Activated CD4-positive, alpha-beta T cell treated with anti-CD3 and anti-CD28 coated beads for 4 hours (primary cell): ENCODE results near the gene ATRNL1.
"Not testable (repeated sequence)": the region's sequence is repeated elsewhere in the genome, so short reads cannot be mapped to it uniquely, and the experiment has no call there.

Experiments used
- DNase-seq, 2 donors: peaks; one replicate each; pipeline ENCODE4 v3.0.0-alpha.2; 2020

The ATRNL1 gene

GRCh38 chr10:115771755-115772154 is 678.6 kb downstream of the ATRNL1 start:
- no peak for DNase-seq

- DNase-seq = no peak
These were observed 679.4 kb downstream of the ATRNL1 start for GRCh38 chr10:115772606-115773005.

- DNase-seq = no peak
These were observed 680.7 kb downstream of the ATRNL1 start for GRCh38 chr10:115773832-115774231.

- DNase-seq = no peak
These were observed 681.6 kb downstream of the ATRNL1 start for GRCh38 chr10:115774721-115775120.

GRCh38 chr10:115777646-115778045 is 684.5 kb downstream of the ATRNL1 start:
- DNase-seq = no peak

DNA sequence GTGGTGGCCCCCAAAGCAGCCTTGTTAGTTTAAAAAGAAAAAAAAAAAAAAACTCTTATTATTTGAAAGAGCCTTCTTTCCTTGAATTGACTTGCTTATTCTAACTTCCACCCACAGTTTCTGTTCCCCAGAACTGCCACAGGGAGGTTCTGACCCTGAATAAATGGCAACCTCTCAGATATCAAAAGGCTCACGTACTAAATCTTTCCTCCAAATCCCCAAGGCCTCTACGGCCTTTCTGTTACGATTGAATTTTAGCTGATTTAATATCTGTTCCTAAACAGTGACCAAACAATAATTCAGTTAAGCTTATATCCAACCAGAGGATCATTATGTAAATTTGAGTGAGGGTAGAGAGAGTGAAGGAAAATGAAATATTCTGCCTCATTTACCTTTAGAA is 697.1 kb downstream of the ATRNL1 start:
- DNase-seq = no peak

GRCh38 chr10:115795964-115796363 is 702.8 kb downstream of the ATRNL1 start:
- DNase-seq = no peak

GRCh38 chr10:115801457-115801856 is 708.3 kb downstream of the ATRNL1 start:
- DNase-seq = no peak

- no peak for DNase-seq
These were observed 708.8 kb downstream of the ATRNL1 start for GRCh38 chr10:115801992-115802391.

DNA sequence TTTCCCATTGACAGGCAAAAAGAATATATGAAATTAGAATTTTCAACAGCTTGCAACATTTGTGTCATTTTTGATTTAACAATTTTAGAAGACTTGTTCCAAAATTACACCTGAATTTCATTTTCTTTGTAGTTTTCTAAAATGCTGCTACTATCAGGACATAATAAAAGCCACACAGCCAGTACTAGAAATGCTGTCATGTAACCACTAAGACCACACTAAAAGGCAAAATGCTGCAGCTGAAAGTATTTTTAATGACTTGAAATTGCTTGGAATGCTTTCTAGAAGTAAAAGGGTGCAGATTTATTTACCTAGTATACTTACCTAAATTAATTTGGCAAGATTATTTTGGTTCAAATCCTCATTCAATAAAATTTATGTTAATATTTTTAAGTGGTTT is 709.7 kb downstream of the ATRNL1 start:
- DNase-seq = no peak

DNA sequence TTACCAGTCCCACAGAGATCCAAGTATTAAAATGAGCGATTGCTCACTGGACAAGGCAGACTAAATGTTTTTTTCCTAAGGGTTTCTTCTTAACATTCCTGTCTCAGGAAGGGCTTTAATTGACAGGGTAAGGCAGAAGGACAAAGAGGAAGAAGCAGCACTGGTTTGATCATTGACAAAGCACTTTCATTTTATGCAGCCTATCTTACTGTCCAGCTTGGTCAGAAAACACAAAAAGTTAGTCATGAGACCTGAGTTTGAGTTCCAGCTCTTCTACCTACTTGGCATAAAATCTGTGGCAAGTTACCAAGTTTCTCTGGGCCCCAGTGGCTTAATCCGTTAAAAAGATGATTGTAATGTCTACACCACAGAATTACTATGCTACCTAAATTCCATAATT is 721.4 kb downstream of the ATRNL1 start:
- no peak for DNase-seq

DNA sequence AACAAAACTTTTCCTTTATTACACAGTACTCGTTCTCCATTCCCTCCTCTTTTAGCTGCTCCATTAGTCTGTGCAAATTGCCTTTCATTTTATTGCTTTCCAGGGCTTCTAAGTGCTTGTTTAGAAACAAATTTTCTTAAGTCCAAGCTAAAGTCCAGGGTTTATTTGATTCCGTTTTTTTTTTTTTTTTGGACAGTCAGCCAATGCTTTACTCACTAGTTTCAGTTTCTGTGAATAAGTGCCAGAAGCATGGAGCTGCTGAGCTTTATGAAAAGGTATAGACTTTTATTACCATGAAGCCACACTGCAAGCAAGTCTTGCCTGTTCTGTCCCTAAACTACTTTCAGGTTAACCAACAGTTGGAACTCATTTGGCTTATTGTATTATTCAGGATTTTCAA is 724.8 kb downstream of the ATRNL1 start:
- DNase-seq = no peak

DNA sequence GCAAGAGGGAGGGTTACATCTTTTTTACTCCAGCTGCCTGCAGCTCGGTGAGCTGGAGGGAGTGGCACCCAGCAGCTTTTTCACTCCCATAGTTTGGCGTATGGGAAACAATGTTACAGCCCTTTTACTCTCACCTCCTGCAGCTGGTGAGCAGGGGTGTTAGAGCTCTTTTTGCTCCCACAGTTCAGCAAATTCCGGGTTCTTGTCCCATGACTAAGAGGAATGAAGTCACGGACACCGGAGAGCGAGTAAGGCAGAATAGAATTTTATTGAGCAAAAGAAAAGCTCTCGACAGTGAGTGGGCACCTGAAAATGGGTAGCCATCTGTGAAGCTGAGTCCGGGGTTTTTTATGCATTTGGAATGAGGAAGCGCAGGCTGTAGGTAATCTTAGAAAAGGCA is 733.2 kb downstream of the ATRNL1 start:
- no peak for DNase-seq

GRCh38 chr10:115827231-115828009 is 734.3 kb downstream of the ATRNL1 start:
- no peak for DNase-seq

DNA sequence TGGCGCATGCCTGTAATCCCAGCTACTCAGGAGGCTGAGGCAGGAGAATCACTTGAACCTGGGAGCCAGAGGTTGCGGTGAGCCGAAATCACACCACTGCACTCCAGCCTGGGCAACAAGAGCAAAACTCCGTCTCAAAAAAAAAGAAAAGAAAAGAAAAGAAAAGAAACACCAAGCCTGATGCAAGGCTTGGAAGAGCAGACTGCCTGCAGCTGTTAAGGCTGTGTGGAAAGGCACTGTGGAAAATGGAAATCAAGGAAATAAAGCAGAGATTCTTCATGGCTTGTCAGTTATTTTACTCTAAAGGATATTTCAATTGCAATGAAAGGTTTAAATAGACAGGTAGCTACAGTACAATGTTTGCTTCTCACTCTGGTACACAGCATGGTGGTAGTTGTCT is 735.0 kb downstream of the ATRNL1 start:
- DNase-seq = not testable (repeated sequence)

DNA sequence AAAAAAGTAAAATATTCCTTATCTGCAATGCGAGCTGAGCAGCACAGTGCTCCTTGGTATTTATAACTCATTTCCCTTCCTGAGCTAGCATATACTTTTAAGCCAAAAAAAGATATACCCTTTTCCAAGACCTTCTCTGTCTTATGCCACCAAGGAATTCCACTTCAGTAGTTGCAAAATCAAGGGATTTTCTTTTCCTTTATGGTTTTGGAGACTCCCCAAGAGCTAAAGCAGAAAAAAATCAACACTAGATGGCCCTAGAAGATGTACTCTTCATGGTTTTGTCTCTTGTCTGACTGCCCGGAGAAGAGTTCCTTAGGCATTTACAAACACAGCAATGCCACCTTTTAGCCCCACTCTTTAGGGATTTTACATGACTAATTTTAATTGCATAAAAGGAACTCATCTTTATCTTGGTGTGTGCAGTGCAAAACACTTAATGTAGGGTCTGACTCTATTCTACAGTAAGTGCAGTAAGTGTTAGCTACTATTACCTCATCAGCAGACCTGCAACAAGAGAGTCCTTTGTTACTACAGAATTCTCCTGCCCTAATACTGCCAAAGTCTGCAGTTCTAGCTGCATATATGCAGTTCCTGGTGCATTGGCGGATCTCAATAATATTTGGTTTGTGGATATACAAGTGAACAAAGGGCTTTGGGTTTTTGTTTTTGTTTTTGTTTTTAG is 736.5 kb downstream of the ATRNL1 start:
- no peak for DNase-seq

- DNase-seq = no peak
These were observed 737.3 kb downstream of the ATRNL1 start for GRCh38 chr10:115830265-115830970.

GRCh38 chr10:115831016-115831415 is 737.9 kb downstream of the ATRNL1 start:
- no peak for DNase-seq

GRCh38 chr10:115833119-115833518 is 740.0 kb downstream of the ATRNL1 start:
- DNase-seq = no peak

DNA sequence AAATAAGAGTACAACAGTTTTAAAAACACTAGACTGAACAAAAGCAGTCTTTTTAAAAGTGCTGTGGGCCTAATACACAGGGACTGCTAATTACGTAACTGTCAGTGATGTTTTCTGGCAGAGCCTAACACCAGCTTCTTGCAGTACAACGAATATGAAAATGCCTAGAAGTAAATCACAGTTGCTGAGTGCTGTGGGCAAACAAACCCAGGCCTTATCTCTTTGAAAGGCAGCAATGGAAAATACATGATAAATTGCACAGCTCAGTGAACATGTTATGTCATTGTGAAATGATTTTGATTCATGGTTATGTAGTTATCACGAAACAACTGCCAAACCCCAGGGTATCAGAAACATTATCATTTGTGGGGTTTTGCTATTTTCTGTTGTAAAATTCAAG is 751.4 kb downstream of the ATRNL1 start:
- no peak for DNase-seq

- no peak for DNase-seq
These were observed 752.8 kb downstream of the ATRNL1 start for GRCh38 chr10:115845921-115846320.

- DNase-seq = no peak
These were observed 753.4 kb downstream of the ATRNL1 start for GRCh38 chr10:115846528-115846927.

DNA sequence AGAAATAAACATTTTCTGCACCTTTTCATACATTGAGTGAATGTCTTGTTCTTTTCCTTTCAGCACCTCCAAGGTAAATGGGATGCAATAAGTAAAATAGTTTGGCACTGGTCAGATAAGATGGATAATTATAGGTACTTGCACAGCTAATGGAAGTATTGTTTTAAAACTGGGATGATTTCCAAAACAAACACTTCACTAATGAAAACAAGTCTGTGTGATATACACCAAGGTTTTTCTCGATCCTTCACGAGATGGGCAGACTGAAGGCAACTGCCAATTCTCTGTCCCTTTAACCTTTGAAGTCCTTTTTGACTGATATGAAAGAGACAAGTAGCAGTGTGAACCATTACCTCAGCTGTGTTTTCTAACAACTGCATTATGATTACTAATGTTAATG is 756.0 kb downstream of the ATRNL1 start:
- no peak for DNase-seq

- DNase-seq = no peak
These were observed 757.5 kb downstream of the ATRNL1 start for GRCh38 chr10:115850666-115851065.
